Neural cell (in vitro differentiated cells): ENCODE results near the gene KCNH6. TPM values are rescaled to one million over a fixed set of nuclear protein-coding genes. Genes with fewer than 3 reads are reported as not detected.

Source experiments
- H2AFZ ChIP-seq: fragments of 200-600, 300-800 bp; sonication (generic), shearing (Covaris generic); 2 replicates; pipeline ENCODE4 v1.6.0; 2014; ENCODE audit warnings: low read depth, mild to moderate bottlenecking, antibody characterized with exemption, low read length, moderate library complexity
- H3F3A ChIP-seq: fragments of 200-600 bp; shearing (Covaris generic); 2 replicates; pipeline ENCODE4 v1.6.1; 2016; ENCODE audit warnings: mild to moderate bottlenecking, moderate library complexity, mixed read lengths, antibody characterized with exemption, low read length; ENCODE audit not compliant: insufficient read depth, poor library complexity, severe bottlenecking
- H3K27ac ChIP-seq: fragments of 200-600, 300-800 bp; sonication (generic), shearing (Covaris generic); 2 replicates; pipeline ENCODE4 v1.5.1; 2014; ENCODE audit warnings: mild to moderate bottlenecking, low read length, moderate library complexity
- H3K27me3 ChIP-seq: fragments of 300-800, 200-600 bp; sonication (generic), shearing (Covaris generic); 2 replicates; pipeline ENCODE4 v1.6.0; 2014; ENCODE audit warnings: mild to moderate bottlenecking, low read depth, low read length, moderate library complexity; ENCODE audit not compliant: insufficient read depth
- H3K36me3 ChIP-seq: fragments of 300-800, 200-600 bp; sonication (generic), shearing (Covaris generic); 2 replicates; pipeline ENCODE4 v1.5.1; 2014; ENCODE audit warnings: mild to moderate bottlenecking, antibody characterized with exemption, low read length, moderate library complexity; ENCODE audit not compliant: insufficient read depth
- H3K4me2 ChIP-seq: fragments of 300-800, 200-600 bp; sonication (generic), shearing (Covaris generic); 2 replicates; pipeline ENCODE4 v1.6.0; 2014; ENCODE audit warnings: mild to moderate bottlenecking, low read length
- H3K4me3 ChIP-seq: fragments of 300-800, 200-600 bp; sonication (generic), shearing (Covaris generic); 2 replicates; pipeline ENCODE4 v1.5.1; 2014; ENCODE audit warnings: mild to moderate bottlenecking, low read length, moderate library complexity
- H3K79me2 ChIP-seq: fragments of 200-600 bp; shearing (Covaris generic); replicated peaks from 2 replicates; pipeline ENCODE4 v1.6.0; 2014; ENCODE audit warnings: mild to moderate bottlenecking, low read length, moderate library complexity; ENCODE audit not compliant: insufficient read depth
- H3K9ac ChIP-seq: fragments of 300-800, 200-600 bp; sonication (generic), shearing (Covaris generic); 2 replicates; pipeline ENCODE4 v1.6.1; 2016; ENCODE audit warnings: mild to moderate bottlenecking, low read length, mixed read lengths
- H3K9me2 ChIP-seq: fragments of 200-600 bp; shearing (Covaris generic); 2 replicates; pipeline ENCODE4 v1.6.1; 2016; ENCODE audit warnings: mild to moderate bottlenecking, low read length, mixed read lengths; ENCODE audit not compliant: insufficient read depth
- H3K9me3 ChIP-seq: fragments of 200-600, 300-800 bp; sonication (generic), shearing (Covaris generic); 2 replicates; pipeline ENCODE4 v1.6.1; 2016; ENCODE audit warnings: mild to moderate bottlenecking, mixed run types, low read length, moderate library complexity, mixed read lengths
- H4K20me1 ChIP-seq: fragments of 200-600 bp; shearing (Covaris generic); 2 replicates; pipeline ENCODE4 v1.6.1; 2016; ENCODE audit warnings: mild to moderate bottlenecking, mixed run types; ENCODE audit not compliant: insufficient read depth
- EP300 ChIP-seq: fragments of 450-650 bp; conservative IDR thresholded peaks from 2 replicates; pipeline ENCODE4 v1.6.1; 2014; ENCODE audit warnings: antibody characterized with exemption, mild to moderate bottlenecking, moderate library complexity; ENCODE audit not compliant: poor library complexity, severe bottlenecking
- EZH2 ChIP-seq: fragments of 200-600, 300-800 bp; shearing (Covaris generic), sonication (generic); IDR thresholded peaks from 2 replicates; pipeline ENCODE4 v1.6.1; 2014; ENCODE audit warnings: antibody characterized with exemption, low read length, borderline replicate concordance, mild to moderate bottlenecking; ENCODE audit not compliant: insufficient read depth, poor library complexity, severe bottlenecking
- MXI1 ChIP-seq: fragments of 450-650 bp; conservative IDR thresholded peaks from 2 replicates; pipeline ENCODE4 v1.6.1; 2014; ENCODE audit warnings: antibody characterized with exemption, mild to moderate bottlenecking; ENCODE audit not compliant: poor library complexity, severe bottlenecking
- POLR2AphosphoS5 ChIP-seq: IDR thresholded peaks from 2 replicates; pipeline ENCODE4 v1.6.1; 2012
- RAD21 ChIP-seq: fragments of 450-650 bp; conservative IDR thresholded peaks from 2 replicates; pipeline ENCODE4 v1.6.1; 2014; ENCODE audit warnings: antibody characterized with exemption, mild to moderate bottlenecking, moderate library complexity
- SMC3 ChIP-seq: fragments of 450-650 bp; conservative IDR thresholded peaks from 2 replicates; pipeline ENCODE4 v1.6.1; 2014; ENCODE audit warnings: antibody characterized with exemption, mild to moderate bottlenecking, moderate library complexity; ENCODE audit not compliant: poor library complexity
- TAF1 ChIP-seq: IDR thresholded peaks from 2 replicates; pipeline ENCODE4 v1.6.1; 2012; ENCODE audit warnings: low read depth
- polyA plus RNA-seq: library from polyadenylated mRNA; depleted of rRNA; stranded (reverse); fragments of >200 nt; gene quantifications from 2 replicates; pipeline ENCODE4 v1.2.3, GENCODE V29; 2014
- TF ChIP-seq, protein P1 (sequence below): fragments of 450-650 bp; IDR thresholded peaks from 2 replicates; pipeline ENCODE4 v1.5.1; 2014; ENCODE audit warnings: antibody characterized with exemption, mild to moderate bottlenecking, moderate library complexity; ENCODE audit not compliant: poor library complexity, severe bottlenecking
- TF ChIP-seq, protein P2 (sequence below): IDR thresholded peaks from 2 replicates; pipeline ENCODE4 v1.6.1; 2012; ENCODE audit warnings: borderline replicate concordance

Gene KCNH6
- polyA plus RNA-seq, 1 donor from 2014 or later, result not detected

DNA sequence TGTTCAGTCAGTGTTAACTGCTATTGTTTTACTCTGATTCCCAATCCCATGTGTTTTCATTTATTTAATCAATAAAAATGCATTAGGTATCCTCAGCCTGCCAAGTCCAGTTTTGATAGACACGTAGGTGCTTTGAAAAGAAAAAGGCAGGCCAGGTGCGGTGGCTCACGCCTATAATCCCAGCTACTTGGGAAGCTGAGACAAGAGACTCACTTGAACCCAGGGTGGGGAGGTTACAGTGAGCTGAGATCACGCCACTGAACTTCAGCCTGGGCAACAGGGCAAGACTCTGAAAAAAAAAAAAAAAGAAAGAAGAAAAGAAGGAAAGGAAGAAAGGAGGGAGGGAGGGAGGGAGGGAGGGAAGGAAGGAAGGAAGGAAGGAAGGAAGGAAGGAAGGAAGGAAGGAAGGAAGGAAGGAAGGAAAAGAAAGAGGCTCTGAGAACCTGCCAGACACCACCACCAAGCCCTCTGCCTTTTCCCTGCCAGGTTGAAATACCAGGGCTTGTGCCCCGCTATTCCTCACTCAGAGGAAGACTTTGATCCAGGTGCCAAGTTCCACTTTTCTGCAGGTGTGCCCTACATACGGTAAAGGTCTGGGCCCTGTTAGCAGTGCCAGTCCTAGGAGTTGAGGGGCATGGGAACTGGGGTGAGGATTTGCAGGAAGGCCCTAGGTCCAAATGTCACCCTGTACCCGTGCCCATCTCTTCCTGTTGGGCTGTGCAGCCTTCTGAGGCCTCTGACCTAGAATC lies 10.1 kb upstream of the KCNH6 start:
- H3K9me2 ChIP-seq, result no peaks in the 10 kb centered on the region
- H3K4me3 ChIP-seq, result no peak overlapping the region
- no peaks in the 10 kb centered on the region for H3K27me3 ChIP-seq
- H3F3A ChIP-seq, result no peaks in the 10 kb centered on the region
- H3K9ac ChIP-seq, result no peak overlapping the region
- H4K20me1 ChIP-seq, result no peaks in the 10 kb centered on the region
- H3K4me2 ChIP-seq, result no peak overlapping the region
- TF ChIP-seq POLR2AphosphoS5, result no peak
- TF ChIP-seq, protein P1, sequence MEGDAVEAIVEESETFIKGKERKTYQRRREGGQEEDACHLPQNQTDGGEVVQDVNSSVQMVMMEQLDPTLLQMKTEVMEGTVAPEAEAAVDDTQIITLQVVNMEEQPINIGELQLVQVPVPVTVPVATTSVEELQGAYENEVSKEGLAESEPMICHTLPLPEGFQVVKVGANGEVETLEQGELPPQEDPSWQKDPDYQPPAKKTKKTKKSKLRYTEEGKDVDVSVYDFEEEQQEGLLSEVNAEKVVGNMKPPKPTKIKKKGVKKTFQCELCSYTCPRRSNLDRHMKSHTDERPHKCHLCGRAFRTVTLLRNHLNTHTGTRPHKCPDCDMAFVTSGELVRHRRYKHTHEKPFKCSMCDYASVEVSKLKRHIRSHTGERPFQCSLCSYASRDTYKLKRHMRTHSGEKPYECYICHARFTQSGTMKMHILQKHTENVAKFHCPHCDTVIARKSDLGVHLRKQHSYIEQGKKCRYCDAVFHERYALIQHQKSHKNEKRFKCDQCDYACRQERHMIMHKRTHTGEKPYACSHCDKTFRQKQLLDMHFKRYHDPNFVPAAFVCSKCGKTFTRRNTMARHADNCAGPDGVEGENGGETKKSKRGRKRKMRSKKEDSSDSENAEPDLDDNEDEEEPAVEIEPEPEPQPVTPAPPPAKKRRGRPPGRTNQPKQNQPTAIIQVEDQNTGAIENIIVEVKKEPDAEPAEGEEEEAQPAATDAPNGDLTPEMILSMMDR, result no peak
- no peak for TF ChIP-seq EP300
- no peak for TF ChIP-seq SMC3
- no peak for TF ChIP-seq MXI1
- TF ChIP-seq RAD21, result no peak
- no peaks in the 10 kb centered on the region for H3K36me3 ChIP-seq
- H2AFZ ChIP-seq, result no peak overlapping the region
- no peak overlapping the region for H3K27ac ChIP-seq
- H3K79me2 ChIP-seq, result no peaks in the 10 kb centered on the region
- no peaks in the 10 kb centered on the region for H3K9me3 ChIP-seq

DNA sequence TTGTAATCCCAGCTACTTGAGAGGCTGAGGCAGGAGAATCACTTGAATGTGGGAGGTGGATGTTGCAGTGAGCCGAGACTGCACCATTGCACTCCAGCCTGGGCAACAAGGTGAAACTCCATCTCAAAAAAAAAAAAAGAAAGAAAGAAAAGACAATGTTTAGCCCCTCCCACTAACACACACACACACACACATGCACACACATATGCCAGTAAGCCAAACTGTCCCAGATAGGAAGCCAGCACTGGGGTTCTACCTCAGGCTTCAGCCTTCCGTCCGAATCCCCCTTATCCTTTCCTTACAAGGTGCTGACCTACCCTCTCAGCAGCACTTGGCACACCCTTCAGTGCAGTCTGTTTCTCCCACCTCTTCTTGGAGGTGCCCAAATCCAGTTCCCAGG lies 8.7 kb upstream of the KCNH6 start:
- Histone ChIP-seq H3K4me2 (no peak overlapping the region), H3K9me2 (no peaks in the 10 kb centered on the region), H3K9ac (no peak overlapping the region), H3F3A (no peaks in the 10 kb centered on the region), H3K4me3 (no peak overlapping the region), H3K79me2 (no peaks in the 10 kb centered on the region), H3K9me3 (no peaks in the 10 kb centered on the region), H3K27me3 (no peaks in the 10 kb centered on the region), H4K20me1 (no peaks in the 10 kb centered on the region), H2AFZ (no peak overlapping the region), H3K36me3 (no peaks in the 10 kb centered on the region), H3K27ac (no peak overlapping the region)
- TF ChIP-seq EP300 (no peak), RAD21 (no peak), MXI1 (no peak), POLR2AphosphoS5 (no peak), SMC3 (no peak), TAF1 (no peak), EZH2 (no peak)
- TF ChIP-seq, protein P1, result no peak
- TF ChIP-seq, protein P2, sequence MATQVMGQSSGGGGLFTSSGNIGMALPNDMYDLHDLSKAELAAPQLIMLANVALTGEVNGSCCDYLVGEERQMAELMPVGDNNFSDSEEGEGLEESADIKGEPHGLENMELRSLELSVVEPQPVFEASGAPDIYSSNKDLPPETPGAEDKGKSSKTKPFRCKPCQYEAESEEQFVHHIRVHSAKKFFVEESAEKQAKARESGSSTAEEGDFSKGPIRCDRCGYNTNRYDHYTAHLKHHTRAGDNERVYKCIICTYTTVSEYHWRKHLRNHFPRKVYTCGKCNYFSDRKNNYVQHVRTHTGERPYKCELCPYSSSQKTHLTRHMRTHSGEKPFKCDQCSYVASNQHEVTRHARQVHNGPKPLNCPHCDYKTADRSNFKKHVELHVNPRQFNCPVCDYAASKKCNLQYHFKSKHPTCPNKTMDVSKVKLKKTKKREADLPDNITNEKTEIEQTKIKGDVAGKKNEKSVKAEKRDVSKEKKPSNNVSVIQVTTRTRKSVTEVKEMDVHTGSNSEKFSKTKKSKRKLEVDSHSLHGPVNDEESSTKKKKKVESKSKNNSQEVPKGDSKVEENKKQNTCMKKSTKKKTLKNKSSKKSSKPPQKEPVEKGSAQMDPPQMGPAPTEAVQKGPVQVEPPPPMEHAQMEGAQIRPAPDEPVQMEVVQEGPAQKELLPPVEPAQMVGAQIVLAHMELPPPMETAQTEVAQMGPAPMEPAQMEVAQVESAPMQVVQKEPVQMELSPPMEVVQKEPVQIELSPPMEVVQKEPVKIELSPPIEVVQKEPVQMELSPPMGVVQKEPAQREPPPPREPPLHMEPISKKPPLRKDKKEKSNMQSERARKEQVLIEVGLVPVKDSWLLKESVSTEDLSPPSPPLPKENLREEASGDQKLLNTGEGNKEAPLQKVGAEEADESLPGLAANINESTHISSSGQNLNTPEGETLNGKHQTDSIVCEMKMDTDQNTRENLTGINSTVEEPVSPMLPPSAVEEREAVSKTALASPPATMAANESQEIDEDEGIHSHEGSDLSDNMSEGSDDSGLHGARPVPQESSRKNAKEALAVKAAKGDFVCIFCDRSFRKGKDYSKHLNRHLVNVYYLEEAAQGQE, result no peak
